ENCODE results near the gene LIF. TPM values are rescaled to one million over a fixed set of nuclear protein-coding genes. Genes with fewer than 3 reads are reported as not detected.

LIF gene
- total RNA-seq, 4 donors from 2014 or later = 0.30 to 0.84 (median 0.72) TPM

DNA sequence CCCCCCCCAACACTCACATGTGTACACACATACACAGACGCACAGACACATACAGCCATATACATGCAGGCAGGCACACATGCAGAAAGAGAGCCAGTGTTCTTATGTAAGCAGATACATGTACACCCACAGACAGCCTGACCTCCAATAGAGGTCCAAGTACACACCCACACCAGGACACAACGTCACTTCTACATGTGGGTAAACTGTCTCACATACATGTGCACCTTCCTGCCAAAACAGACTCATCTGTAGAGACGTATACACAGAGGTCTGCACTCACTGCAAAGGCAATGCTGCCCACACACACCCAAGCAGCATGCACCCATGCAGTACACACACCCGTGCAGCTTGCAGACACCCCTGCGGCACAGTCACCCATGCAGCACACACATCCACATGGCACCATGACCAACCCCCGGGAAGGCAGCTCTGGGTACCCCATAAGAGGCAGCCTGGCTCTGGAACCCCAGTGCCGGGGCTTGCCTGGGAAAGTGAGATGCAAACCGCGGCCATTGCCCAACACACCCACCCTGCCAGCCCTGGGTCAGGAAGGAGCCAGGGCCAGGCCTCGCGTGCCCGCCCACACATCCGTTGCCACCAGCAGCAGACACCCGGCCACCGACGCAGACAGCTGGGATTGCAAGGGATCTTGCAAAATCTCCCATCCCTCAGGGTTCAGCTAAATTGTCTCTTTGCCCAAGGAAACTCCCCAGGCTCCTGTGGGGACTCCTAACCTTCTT, 32.7 kb upstream of the LIF start:
- Histone ChIP-seq H3K4me1 (peaks cover 0 to 37% (median 9%) of the 10 kb centered on the region in 4 donors), H3K9me3 (no peaks in the 10 kb centered on the region), H3K4me3 (no peak overlapping the region), H3K36me3 (peaks cover 0 to 21% (median 0%) of the 10 kb centered on the region in 3 donors), H3K27ac (peak overlapping the region in 1 of 4 donors; percentile 28), H3K27me3 (no peaks in the 10 kb centered on the region)
- TF ChIP-seq, protein P1, sequence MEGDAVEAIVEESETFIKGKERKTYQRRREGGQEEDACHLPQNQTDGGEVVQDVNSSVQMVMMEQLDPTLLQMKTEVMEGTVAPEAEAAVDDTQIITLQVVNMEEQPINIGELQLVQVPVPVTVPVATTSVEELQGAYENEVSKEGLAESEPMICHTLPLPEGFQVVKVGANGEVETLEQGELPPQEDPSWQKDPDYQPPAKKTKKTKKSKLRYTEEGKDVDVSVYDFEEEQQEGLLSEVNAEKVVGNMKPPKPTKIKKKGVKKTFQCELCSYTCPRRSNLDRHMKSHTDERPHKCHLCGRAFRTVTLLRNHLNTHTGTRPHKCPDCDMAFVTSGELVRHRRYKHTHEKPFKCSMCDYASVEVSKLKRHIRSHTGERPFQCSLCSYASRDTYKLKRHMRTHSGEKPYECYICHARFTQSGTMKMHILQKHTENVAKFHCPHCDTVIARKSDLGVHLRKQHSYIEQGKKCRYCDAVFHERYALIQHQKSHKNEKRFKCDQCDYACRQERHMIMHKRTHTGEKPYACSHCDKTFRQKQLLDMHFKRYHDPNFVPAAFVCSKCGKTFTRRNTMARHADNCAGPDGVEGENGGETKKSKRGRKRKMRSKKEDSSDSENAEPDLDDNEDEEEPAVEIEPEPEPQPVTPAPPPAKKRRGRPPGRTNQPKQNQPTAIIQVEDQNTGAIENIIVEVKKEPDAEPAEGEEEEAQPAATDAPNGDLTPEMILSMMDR (IDR thresholded peaks at IDR 0.05) = no peak
- TF ChIP-seq POLR2A (IDR thresholded peaks at IDR 0.05) (no peak), EP300 (IDR thresholded peaks at IDR 0.05) (peak; percentile 24 to 68)
- DNase-seq (ENCODE audit: low spot score in 2 of 2) = no peak
- WGBS, 2 donors = 47 to 51% methylated on average over 9 to 10 of the region's 16 CpGs

DNA sequence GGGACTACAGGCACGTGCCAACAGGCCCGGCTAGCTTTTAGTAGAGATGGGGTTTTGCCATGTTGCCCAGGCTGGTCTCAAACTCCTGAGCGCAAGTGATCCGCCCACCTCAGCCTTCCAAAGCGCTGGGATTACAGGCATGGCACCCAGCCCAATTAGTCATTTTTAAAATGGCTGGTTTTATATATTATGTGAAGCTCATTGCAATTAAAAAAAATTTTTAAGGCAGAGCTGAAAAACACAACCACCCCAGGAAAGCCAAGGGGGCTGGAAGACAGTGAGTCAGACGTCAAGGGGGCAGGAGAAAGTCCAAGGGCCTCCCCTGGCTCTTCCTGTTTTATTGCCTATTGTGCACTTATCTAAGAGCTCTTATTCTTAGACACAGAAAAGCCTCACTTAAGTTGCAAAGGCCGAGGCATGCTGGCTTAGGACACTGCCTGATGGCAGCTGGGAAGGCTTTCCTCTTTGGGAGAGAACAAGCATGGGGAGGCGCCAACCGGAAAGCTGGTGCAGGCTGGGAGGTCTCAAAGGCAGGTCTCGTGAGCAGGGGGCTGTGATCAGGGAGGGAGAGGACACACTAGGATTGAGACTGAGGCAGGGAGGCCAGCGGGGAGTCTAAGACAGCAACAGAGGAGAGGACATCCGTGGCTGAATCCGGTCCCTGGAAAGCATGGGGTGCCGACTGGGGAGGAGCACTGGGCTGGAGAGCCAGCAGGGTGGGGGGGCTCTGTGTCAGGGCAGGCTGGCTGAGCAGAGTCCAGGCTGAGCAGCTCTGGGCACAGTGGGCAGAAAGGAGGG, 31.2 kb upstream of the LIF start:
- Histone ChIP-seq H3K27me3 (no peaks in the 10 kb centered on the region), H3K9me3 (no peaks in the 10 kb centered on the region), H3K4me1 (peaks cover 0 to 35% (median 9%) of the 10 kb centered on the region in 4 donors), H3K36me3 (peaks cover 0 to 6% (median 0%) of the 10 kb centered on the region in 3 donors), H3K4me3 (no peak overlapping the region), H3K27ac (peak overlapping the region in 3 of 4 donors; percentile 52 to 78 (median 52))
- no peak for TF ChIP-seq POLR2A (IDR thresholded peaks at IDR 0.05)
- TF ChIP-seq, protein P1 (IDR thresholded peaks at IDR 0.05) = no peak
- peak in 1 of 2 donors; percentile 20 for TF ChIP-seq EP300 (IDR thresholded peaks at IDR 0.05)
- no peak for DNase-seq (ENCODE audit: low spot score in 2 of 2)
- 29 to 32% methylated on average over 14 of the region's 14 CpGs for WGBS, 2 donors

DNA sequence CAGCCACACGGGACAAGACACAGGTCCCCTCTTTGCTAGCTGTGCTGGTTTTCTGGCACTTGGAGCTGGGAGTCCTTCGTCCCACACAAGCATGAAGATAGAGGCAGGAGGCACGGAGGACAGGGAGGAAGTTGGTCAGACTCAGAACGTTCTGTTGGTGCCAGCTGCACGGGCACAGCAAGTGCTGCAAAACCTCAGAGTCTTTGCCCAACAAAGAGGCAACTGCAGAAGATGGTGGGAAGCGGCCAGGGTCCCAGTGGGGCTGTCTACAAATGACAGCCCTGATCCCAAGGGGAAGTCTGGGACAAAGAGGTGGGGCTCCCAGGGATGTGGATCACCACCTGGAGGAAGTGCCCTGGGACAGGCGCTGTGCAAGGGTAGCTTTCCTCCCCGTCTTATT, 29.5 kb upstream of the LIF start:
- no peaks in the 10 kb centered on the region for H3K36me3 ChIP-seq
- no peaks in the 10 kb centered on the region for H3K9me3 ChIP-seq
- H3K27ac ChIP-seq = no peak overlapping the region
- peaks cover 0 to 34% (median 9%) of the 10 kb centered on the region in 4 donors for H3K4me1 ChIP-seq
- H3K4me3 ChIP-seq = no peak overlapping the region
- no peak for DNase-seq (ENCODE audit: low spot score in 2 of 2)
- 80 to 84% methylated on average over 7 to 8 of the region's 8 CpGs for WGBS, 2 donors
- TF ChIP-seq, protein P1 (IDR thresholded peaks at IDR 0.05) = no peak
- no peak for TF ChIP-seq POLR2A (IDR thresholded peaks at IDR 0.05)
- TF ChIP-seq EP300 (IDR thresholded peaks at IDR 0.05) = no peak
- no peaks in the 10 kb centered on the region for H3K27me3 ChIP-seq

DNA sequence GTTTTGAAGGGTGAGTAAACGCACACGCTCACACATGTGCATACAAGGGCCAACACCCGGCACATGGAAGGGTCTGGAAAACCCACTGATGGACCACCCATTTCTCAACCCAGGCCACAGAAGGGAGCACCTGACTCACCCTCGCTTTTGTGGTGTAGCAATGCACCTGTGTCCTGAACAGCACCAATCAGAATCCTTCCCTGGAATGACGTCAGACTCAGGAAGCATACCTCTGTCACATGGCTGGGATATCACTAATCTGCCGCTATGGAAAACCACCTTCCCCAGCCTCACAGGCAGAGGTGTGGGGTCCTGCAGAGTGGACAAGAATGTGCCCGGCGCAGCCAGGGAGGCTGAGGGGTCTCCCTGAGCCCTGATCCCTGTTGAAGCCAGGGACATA, 29.1 kb upstream of the LIF start:
- H3K27ac ChIP-seq = no peak overlapping the region
- H3K36me3 ChIP-seq = no peaks in the 10 kb centered on the region
- no peak for TF ChIP-seq EP300 (IDR thresholded peaks at IDR 0.05)
- TF ChIP-seq POLR2A (IDR thresholded peaks at IDR 0.05) = no peak
- TF ChIP-seq, protein P1 (IDR thresholded peaks at IDR 0.05) = no peak
- H3K4me1 ChIP-seq = peaks cover 0 to 34% (median 9%) of the 10 kb centered on the region in 4 donors
- H3K27me3 ChIP-seq = no peaks in the 10 kb centered on the region
- H3K9me3 ChIP-seq = no peaks in the 10 kb centered on the region
- WGBS, 2 donors = 71 to 76% methylated on average over 8 of the region's 8 CpGs
- DNase-seq (ENCODE audit: low spot score in 2 of 2) = no peak
- no peak overlapping the region for H3K4me3 ChIP-seq

DNA sequence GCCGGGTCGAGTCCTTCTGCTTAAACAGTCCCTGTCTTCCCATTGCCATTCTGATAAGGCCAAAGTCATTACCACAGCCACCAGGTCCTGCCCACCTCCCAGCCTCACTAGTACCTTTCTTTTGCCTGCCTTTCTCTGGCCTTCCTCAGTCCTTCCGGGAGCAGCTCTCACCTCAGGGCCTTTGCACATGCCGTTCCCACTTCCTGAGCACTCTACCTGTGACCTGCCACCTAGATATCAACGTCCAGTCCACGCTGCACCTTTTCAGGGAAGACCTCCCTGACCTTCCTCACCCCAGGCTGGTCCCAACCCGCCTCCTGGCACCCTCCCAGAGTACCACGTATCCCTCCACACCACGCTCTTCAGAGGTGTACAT, 27.9 kb upstream of the LIF start:
- no peaks in the 10 kb centered on the region for H3K27me3 ChIP-seq
- no peak overlapping the region for H3K4me3 ChIP-seq
- no peaks in the 10 kb centered on the region for H3K36me3 ChIP-seq
- no peak for TF ChIP-seq POLR2A (IDR thresholded peaks at IDR 0.05)
- no peak for TF ChIP-seq EP300 (IDR thresholded peaks at IDR 0.05)
- TF ChIP-seq, protein P1 (IDR thresholded peaks at IDR 0.05) = no peak
- WGBS, 2 donors = 85 to 86% methylated on average over 9 of the region's 9 CpGs
- no peak overlapping the region for H3K27ac ChIP-seq
- H3K4me1 ChIP-seq = peaks cover 0 to 27% (median 9%) of the 10 kb centered on the region in 4 donors
- H3K9me3 ChIP-seq = no peaks in the 10 kb centered on the region
- no peak for DNase-seq (ENCODE audit: low spot score in 2 of 2)

Data from tibial nerve (tissue), 4 donors.